ENCODE data around the gene HEXIM1.
"Not testable (repeated sequence)": the region's sequence is repeated elsewhere in the genome, so short reads cannot be mapped to it uniquely, and the experiment has no call there.

HEXIM1 gene

GRCh38 chr17:45114117-45114932 lies 34.0 kb upstream of the HEXIM1 start:
- DNase-seq (ENCODE audit: low read depth): no peak

- no peak for DNase-seq (ENCODE audit: low read depth)
These were observed 33.2 kb upstream of the HEXIM1 start for GRCh38 chr17:45115015-45115625.

GRCh38 chr17:45115871-45116270 lies 32.4 kb upstream of the HEXIM1 start:
- DNase-seq (ENCODE audit: low read depth): no peak

- no peak for DNase-seq (ENCODE audit: low read depth)
These were observed 31.8 kb upstream of the HEXIM1 start for GRCh38 chr17:45116434-45117016.

GRCh38 chr17:45117334-45117733 lies 30.9 kb upstream of the HEXIM1 start:
- DNase-seq (ENCODE audit: low read depth): no peak

GRCh38 chr17:45117848-45118646 lies 30.2 kb upstream of the HEXIM1 start:
- no peak for DNase-seq (ENCODE audit: low read depth)

- no peak for DNase-seq (ENCODE audit: low read depth)
These were observed 29.6 kb upstream of the HEXIM1 start for GRCh38 chr17:45118691-45119090.

GRCh38 chr17:45119964-45120363 lies 28.3 kb upstream of the HEXIM1 start:
- no peak for DNase-seq (ENCODE audit: low read depth)

- no peak for DNase-seq (ENCODE audit: low read depth)
These were observed 27.7 kb upstream of the HEXIM1 start for GRCh38 chr17:45120558-45120957.

GRCh38 chr17:45121055-45121454 lies 27.2 kb upstream of the HEXIM1 start:
- DNase-seq (ENCODE audit: low read depth): no peak

- DNase-seq (ENCODE audit: low read depth): no peak
These were observed 25.1 kb upstream of the HEXIM1 start for GRCh38 chr17:45123076-45123770.

- DNase-seq (ENCODE audit: low read depth): no peak
These were observed 24.1 kb upstream of the HEXIM1 start for GRCh38 chr17:45123930-45124796.

- not testable (repeated sequence) for DNase-seq (ENCODE audit: low read depth)
These were observed 23.5 kb upstream of the HEXIM1 start for GRCh38 chr17:45124797-45125122.

- no peak for DNase-seq (ENCODE audit: low read depth)
These were observed 22.8 kb upstream of the HEXIM1 start for GRCh38 chr17:45125509-45125908.

- DNase-seq (ENCODE audit: low read depth): no peak
These were observed 21.1 kb upstream of the HEXIM1 start for GRCh38 chr17:45127207-45127547.

- no peak for DNase-seq (ENCODE audit: low read depth)
These were observed 20.6 kb upstream of the HEXIM1 start for GRCh38 chr17:45127548-45128300.

GRCh38 chr17:45128331-45128730 lies 19.9 kb upstream of the HEXIM1 start:
- no peak for DNase-seq (ENCODE audit: low read depth)

- DNase-seq (ENCODE audit: low read depth): no peak
These were observed 19.3 kb upstream of the HEXIM1 start for GRCh38 chr17:45128989-45129388.

GRCh38 chr17:45129426-45129939 lies 18.8 kb upstream of the HEXIM1 start:
- DNase-seq (ENCODE audit: low read depth): no peak
